HepG2 (cell line): Measurements from ENCODE around the gene UBE2H. TPM values are rescaled to one million over a fixed set of nuclear protein-coding genes. Genes with fewer than 3 reads are reported as not detected.

ENCODE experiments used
- BORCS8-MEF2B ChIP-seq: sonication (generic); formaldehyde crosslinking; IDR thresholded peaks from 2 replicates; pipeline ENCODE4 v1.8.0; 2022; ENCODE audit warnings: mild to moderate bottlenecking, missing genetic modification reagents
- FOXK1 ChIP-seq: sonication (generic); formaldehyde crosslinking; IDR thresholded peaks from 2 replicates; pipeline ENCODE4 v1.4.0; 2020; ENCODE audit warnings: low read depth, missing genetic modification reagents, borderline replicate concordance
- FOXO1 ChIP-seq: sonication (generic); formaldehyde crosslinking; IDR thresholded peaks from 2 replicates; pipeline ENCODE4 v1.4.0; 2020; ENCODE audit warnings: missing genetic modification reagents
- HMG20A ChIP-seq: IDR thresholded peaks from 2 replicates; pipeline ENCODE4 v1.6.1; 2016; ENCODE audit warnings: borderline replicate concordance
- JUNB ChIP-seq: sonication (generic); formaldehyde crosslinking; IDR thresholded peaks from 2 replicates; pipeline ENCODE4 v1.8.0; 2022; ENCODE audit warnings: missing genetic modification reagents, mild to moderate bottlenecking, borderline replicate concordance
- PRPF4 ChIP-seq: fragments of 200-400 bp; formaldehyde crosslinking; IDR thresholded peaks from 2 replicates; pipeline ENCODE4 v1.6.1; 2016; ENCODE audit warnings: low read length, low read depth; ENCODE audit not compliant: poor library complexity, severe bottlenecking
- RFXAP ChIP-seq: sonication (generic); formaldehyde crosslinking; IDR thresholded peaks from 2 replicates; pipeline ENCODE4 v1.4.0; 2020; ENCODE audit warnings: missing genetic modification reagents, borderline replicate concordance
- SIX4 ChIP-seq: sonication (generic); formaldehyde crosslinking; IDR thresholded peaks from 2 replicates; pipeline ENCODE4 v1.4.0; 2020; ENCODE audit warnings: missing genetic modification reagents
- ZFX ChIP-seq: sonication (generic); formaldehyde crosslinking; IDR thresholded peaks from 2 replicates; pipeline ENCODE4 v1.4.0; 2020; ENCODE audit warnings: mild to moderate bottlenecking, low read depth, missing genetic modification reagents, moderate library complexity
- ZNF205 ChIP-seq: IDR thresholded peaks from 2 replicates; pipeline ENCODE4 v1.6.1; 2018; ENCODE audit warnings: missing biosample characterization, missing genetic modification reagents
- ZNF709 ChIP-seq: sonication (generic); formaldehyde crosslinking; IDR thresholded peaks from 2 replicates; pipeline ENCODE4 v1.5.0; 2020; ENCODE audit warnings: mild to moderate bottlenecking, missing genetic modification reagents
- ZNF724P ChIP-seq: sonication (generic); formaldehyde crosslinking; IDR thresholded peaks from 2 replicates; pipeline ENCODE4 v1.8.0; 2022; ENCODE audit warnings: missing genetic modification reagents, borderline replicate concordance
- ZNF746 ChIP-seq: sonication (generic); formaldehyde crosslinking; IDR thresholded peaks from 2 replicates; pipeline ENCODE4 v1.8.0; 2022; ENCODE audit warnings: mild to moderate bottlenecking, missing genetic modification reagents
- polyA plus RNA-seq, 8 experiments: library from polyadenylated mRNA; depleted of rRNA in 3 of 8; stranded (reverse) in 7 of 8; unstranded in 1 of 8; fragments of >200 nt; fragmentation: Illumina TruSeq in 4 of 8; extraction: Trizol in 4 of 8; gene quantifications; 2 replicates each; pipeline versions ENCODE4 v1.2.1 to v1.2.3, GENCODE V29; 2011 to 2016; ENCODE audit warnings: low read depth in 4 of 8, missing spikeins in 1 of 8, mixed read lengths in 1 of 8; ENCODE audit not compliant: insufficient read depth in 1 of 8
- total RNA-seq, 5 experiments: library from RNA; depleted of rRNA; stranded (reverse); fragments of >200 nt; fragmentation: Illumina TruSeq; extraction: Trizol; gene quantifications; 2 replicates each; pipeline ENCODE4 v1.2.3, GENCODE V29; 2016; ENCODE audit warnings: low read depth in 1 of 5
- TF ChIP-seq, protein P1 (sequence below): sonication (generic); formaldehyde crosslinking; IDR thresholded peaks from 2 replicates; pipeline ENCODE4 v1.4.0; 2020; ENCODE audit warnings: missing genetic modification reagents
- TF ChIP-seq, protein P2 (sequence below): sonication (generic); formaldehyde crosslinking; IDR thresholded peaks from 2 replicates; pipeline ENCODE4 v1.5.0; 2020; ENCODE audit warnings: mild to moderate bottlenecking, missing genetic modification reagents, borderline replicate concordance
- TF ChIP-seq, protein P3 (sequence below): sonication (generic); formaldehyde crosslinking; IDR thresholded peaks from 2 replicates; pipeline ENCODE4 v1.4.0; 2020; ENCODE audit warnings: missing genetic modification reagents, mild to moderate bottlenecking, borderline replicate concordance
- TF ChIP-seq, protein P4 (sequence below): sonication (generic); formaldehyde crosslinking; IDR thresholded peaks from 2 replicates; pipeline ENCODE4 v1.4.0; 2020; ENCODE audit warnings: missing genetic modification reagents, borderline replicate concordance

Gene UBE2H
- total and polyA plus RNA-seq, 2 of the 13 experiments (the other 11 are each of a cell fraction or from before 2014, with no cell fraction given) = 15.5 to 40.1 TPM

DNA sequence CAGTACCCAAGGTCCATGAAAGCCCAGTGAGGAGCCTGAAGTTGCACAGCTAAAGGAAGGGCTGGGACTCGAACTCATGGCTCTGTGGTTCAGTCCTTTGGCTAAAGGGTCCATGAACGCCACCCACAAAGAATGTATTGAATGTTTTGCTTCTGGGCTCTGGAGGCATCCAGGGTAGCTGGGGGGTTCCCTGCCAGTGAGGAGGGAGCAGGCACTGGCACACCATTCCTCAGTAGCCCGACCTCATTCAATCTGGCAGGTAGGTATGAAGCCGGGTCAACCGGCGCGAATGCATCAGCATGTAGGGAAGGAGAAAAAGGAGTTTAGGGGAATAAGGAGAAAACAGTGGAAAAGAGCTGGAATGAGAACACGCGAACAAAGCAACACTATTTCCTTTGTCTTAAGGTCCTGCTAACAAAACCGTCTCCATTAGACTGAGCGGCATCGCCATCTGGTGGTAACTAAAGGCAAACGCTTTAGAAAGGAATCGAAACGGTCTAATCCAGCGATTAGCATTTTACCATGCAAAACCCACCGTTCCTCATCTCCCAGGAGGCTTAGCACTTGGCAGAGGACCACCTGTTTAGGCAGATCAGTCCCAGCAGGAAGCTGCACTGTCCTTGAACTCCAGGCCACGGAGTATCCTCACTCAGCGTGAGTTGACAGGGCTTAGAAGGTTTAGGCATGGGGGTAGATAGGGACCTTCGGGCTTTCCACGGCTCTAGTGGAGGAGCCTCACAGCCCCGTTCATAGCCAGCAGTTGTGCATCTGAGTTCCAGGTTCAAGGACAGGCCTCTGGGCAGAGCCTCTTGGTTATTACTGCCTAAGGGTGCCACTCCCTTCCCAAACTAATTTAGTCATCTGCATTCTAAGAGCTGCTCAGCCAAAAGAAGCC, 122.8 kb downstream of the UBE2H start (continued):
- TF ChIP-seq, protein P1, sequence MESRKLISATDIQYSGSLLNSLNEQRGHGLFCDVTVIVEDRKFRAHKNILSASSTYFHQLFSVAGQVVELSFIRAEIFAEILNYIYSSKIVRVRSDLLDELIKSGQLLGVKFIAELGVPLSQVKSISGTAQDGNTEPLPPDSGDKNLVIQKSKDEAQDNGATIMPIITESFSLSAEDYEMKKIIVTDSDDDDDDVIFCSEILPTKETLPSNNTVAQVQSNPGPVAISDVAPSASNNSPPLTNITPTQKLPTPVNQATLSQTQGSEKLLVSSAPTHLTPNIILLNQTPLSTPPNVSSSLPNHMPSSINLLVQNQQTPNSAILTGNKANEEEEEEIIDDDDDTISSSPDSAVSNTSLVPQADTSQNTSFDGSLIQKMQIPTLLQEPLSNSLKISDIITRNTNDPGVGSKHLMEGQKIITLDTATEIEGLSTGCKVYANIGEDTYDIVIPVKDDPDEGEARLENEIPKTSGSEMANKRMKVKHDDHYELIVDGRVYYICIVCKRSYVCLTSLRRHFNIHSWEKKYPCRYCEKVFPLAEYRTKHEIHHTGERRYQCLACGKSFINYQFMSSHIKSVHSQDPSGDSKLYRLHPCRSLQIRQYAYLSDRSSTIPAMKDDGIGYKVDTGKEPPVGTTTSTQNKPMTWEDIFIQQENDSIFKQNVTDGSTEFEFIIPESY = peak; percentile 52; the same call in 1 of the 2 replicates
- TF ChIP-seq ZFX (CRISPR knock-in tag) = no peak
- 0 out of 2 replicates have a peak, but pooled peaks have one; percentile 21 for TF ChIP-seq RFXAP (CRISPR knock-in tag)
- TF ChIP-seq, protein P2, sequence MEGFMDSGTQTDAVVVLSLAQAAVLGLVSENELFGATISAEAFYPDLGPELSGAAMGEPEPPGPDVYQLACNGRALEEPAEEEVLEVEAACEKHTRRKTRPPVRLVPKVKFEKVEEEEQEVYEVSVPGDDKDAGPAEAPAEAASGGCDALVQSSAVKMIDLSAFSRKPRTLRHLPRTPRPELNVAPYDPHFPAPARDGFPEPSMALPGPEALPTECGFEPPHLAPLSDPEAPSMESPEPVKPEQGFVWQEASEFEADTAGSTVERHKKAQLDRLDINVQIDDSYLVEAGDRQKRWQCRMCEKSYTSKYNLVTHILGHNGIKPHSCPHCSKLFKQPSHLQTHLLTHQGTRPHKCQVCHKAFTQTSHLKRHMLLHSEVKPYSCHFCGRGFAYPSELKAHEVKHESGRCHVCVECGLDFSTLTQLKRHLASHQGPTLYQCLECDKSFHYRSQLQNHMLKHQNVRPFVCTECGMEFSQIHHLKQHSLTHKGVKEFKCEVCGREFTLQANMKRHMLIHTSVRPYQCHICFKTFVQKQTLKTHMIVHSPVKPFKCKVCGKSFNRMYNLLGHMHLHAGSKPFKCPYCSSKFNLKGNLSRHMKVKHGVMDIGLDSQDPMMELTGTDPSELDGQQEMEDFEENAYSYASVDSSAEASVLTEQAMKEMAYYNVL (CRISPR knock-in tag) = no peak
- TF ChIP-seq FOXO1 = no peak
- TF ChIP-seq, protein P3, sequence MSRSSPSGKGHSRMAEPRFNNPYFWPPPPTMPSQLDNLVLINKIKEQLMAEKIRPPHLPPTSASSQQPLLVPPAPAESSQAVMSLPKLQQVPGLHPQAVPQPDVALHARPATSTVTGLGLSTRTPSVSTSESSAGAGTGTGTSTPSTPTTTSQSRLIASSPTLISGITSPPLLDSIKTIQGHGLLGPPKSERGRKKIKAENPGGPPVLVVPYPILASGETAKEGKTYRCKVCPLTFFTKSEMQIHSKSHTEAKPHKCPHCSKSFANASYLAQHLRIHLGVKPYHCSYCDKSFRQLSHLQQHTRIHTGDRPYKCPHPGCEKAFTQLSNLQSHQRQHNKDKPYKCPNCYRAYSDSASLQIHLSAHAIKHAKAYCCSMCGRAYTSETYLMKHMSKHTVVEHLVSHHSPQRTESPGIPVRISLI (CRISPR knock-in tag) = peak; percentile 28; the same call in 1 of the 2 replicates
- no peak for TF ChIP-seq PRPF4
- TF ChIP-seq ZNF746 = no peak
- no peak for TF ChIP-seq ZNF709 (CRISPR knock-in tag)
- TF ChIP-seq FOXK1 = no peak
- 0 out of 2 replicates have a peak, but pooled peaks have one; percentile 20 for TF ChIP-seq ZNF724P (CRISPR knock-in tag)
- TF ChIP-seq, protein P4, sequence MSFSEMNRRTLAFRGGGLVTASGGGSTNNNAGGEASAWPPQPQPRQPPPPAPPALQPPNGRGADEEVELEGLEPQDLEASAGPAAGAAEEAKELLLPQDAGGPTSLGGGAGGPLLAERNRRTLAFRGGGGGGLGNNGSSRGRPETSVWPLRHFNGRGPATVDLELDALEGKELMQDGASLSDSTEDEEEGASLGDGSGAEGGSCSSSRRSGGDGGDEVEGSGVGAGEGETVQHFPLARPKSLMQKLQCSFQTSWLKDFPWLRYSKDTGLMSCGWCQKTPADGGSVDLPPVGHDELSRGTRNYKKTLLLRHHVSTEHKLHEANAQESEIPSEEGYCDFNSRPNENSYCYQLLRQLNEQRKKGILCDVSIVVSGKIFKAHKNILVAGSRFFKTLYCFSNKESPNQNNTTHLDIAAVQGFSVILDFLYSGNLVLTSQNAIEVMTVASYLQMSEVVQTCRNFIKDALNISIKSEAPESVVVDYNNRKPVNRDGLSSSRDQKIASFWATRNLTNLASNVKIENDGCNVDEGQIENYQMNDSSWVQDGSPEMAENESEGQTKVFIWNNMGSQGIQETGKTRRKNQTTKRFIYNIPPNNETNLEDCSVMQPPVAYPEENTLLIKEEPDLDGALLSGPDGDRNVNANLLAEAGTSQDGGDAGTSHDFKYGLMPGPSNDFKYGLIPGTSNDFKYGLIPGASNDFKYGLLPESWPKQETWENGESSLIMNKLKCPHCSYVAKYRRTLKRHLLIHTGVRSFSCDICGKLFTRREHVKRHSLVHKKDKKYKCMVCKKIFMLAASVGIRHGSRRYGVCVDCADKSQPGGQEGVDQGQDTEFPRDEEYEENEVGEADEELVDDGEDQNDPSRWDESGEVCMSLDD = no peak
- TF ChIP-seq SIX4 = no peak
- no peak for TF ChIP-seq HMG20A
- no peak for TF ChIP-seq ZNF205 (CRISPR knock-in tag)
- no peak for TF ChIP-seq BORCS8-MEF2B (CRISPR knock-in tag)
- TF ChIP-seq JUNB (CRISPR knock-in tag) = no peak
